LHCN-M2 (cell line): ENCODE results near the gene RPA3. TPM values are rescaled to one million over a fixed set of nuclear protein-coding genes. Genes with fewer than 3 reads are reported as not detected.
A peak's percentile ranks its signal among the peaks of the same experiment; 100 is the strongest.
"Not testable (repeated sequence)": the region's sequence is repeated elsewhere in the genome, so short reads cannot be mapped to it uniquely, and the experiment has no call there.

Source experiments
- DNase-seq: peaks from one replicate; pipeline ENCODE4 v3.0.0-alpha.2; 2012; ENCODE audit warnings: low read depth
- total RNA-seq: library from RNA; depleted of rRNA; stranded (reverse); fragments of >200 nt; gene quantifications from 2 replicates; pipeline ENCODE4 v1.2.3, GENCODE V29; 2014

RPA3 gene
- total RNA-seq, 1 experiment from 2014 or later = 67.5 TPM

- DNase-seq = no peak
These were observed 23.9 kb downstream of the RPA3 start for GRCh38 chr7:7694542-7694941.

GRCh38 chr7:7693881-7694280 lies 24.5 kb downstream of the RPA3 start:
- peak; percentile 88 for DNase-seq

GRCh38 chr7:7688956-7689355 lies 29.5 kb downstream of the RPA3 start:
- DNase-seq = no peak

- no peak for DNase-seq
These were observed 30.1 kb downstream of the RPA3 start for GRCh38 chr7:7688310-7688709.

GRCh38 chr7:7687800-7688199 lies 30.6 kb downstream of the RPA3 start:
- DNase-seq = no peak

GRCh38 chr7:7686811-7687508 lies 31.4 kb downstream of the RPA3 start:
- DNase-seq = no peak

GRCh38 chr7:7682861-7683260 lies 35.5 kb downstream of the RPA3 start:
- DNase-seq = no peak

GRCh38 chr7:7681936-7682329 lies 36.5 kb downstream of the RPA3 start:
- DNase-seq = no peak

GRCh38 chr7:7681191-7681935 lies 37.0 kb downstream of the RPA3 start:
- peak; percentile 76 for DNase-seq

- DNase-seq = not testable (repeated sequence)
These were observed 38.8 kb downstream of the RPA3 start for GRCh38 chr7:7679640-7680039.

GRCh38 chr7:7675686-7676085 lies 42.7 kb downstream of the RPA3 start:
- no peak for DNase-seq

GRCh38 chr7:7673240-7673550 lies 45.2 kb downstream of the RPA3 start:
- no peak for DNase-seq

- no peak for DNase-seq
These were observed 45.7 kb downstream of the RPA3 start for GRCh38 chr7:7672545-7673239.

- DNase-seq = no peak
These were observed 47.0 kb downstream of the RPA3 start for GRCh38 chr7:7671361-7671760.

GRCh38 chr7:7670490-7670889 lies 47.9 kb downstream of the RPA3 start:
- no peak for DNase-seq

- DNase-seq = no peak
These were observed 49.7 kb downstream of the RPA3 start for GRCh38 chr7:7668706-7669105.

GRCh38 chr7:7667187-7667586 lies 51.2 kb downstream of the RPA3 start:
- no peak for DNase-seq

- DNase-seq = no peak
These were observed 53.4 kb downstream of the RPA3 start for GRCh38 chr7:7665031-7665430.

- no peak for DNase-seq
These were observed 54.1 kb downstream of the RPA3 start for GRCh38 chr7:7664291-7664690.

GRCh38 chr7:7662527-7662926 lies 55.9 kb downstream of the RPA3 start:
- peak; percentile 16 for DNase-seq

- DNase-seq = not testable (repeated sequence)
These were observed 61.9 kb downstream of the RPA3 start for GRCh38 chr7:7656459-7656858.

- DNase-seq = no peak
These were observed 63.3 kb downstream of the RPA3 start for GRCh38 chr7:7654964-7655715.
